B cell (primary cell): ENCODE data around the gene BST1. TPM values are rescaled to one million over a fixed set of nuclear protein-coding genes. Genes with fewer than 3 reads are reported as not detected.

Experiments used
- ATAC-seq: fragments of 200-7000 bp; cut with Tn5 transposase; one replicate; pipeline ENCODE4 v1.10.0; 2021; ENCODE audit warnings: low read depth, mild to moderate bottlenecking, moderate number of reproducible peaks, moderate library complexity
- CTCF ChIA-PET: fragments of 350-600 bp; sonication (Branson Sonifier 250); formaldehyde crosslinking; loops from one replicate; lab custom pipeline; 2021; ENCODE audit warnings: antibody characterized with exemption, inconsistent platforms; lab: Charles Lee
- POLR2A ChIA-PET: fragments of 350-600 bp; sonication (Branson Sonifier 250); formaldehyde crosslinking; loops from one replicate; lab custom pipeline; 2021; ENCODE audit warnings: antibody characterized with exemption; lab: Charles Lee
- DNase-seq: peaks from one replicate; pipeline ENCODE4 v3.0.0; 2013
- H2AFZ ChIP-seq: 2 replicates; pipeline ENCODE4 v1.6.1; 2012; ENCODE audit warnings: mild to moderate bottlenecking, low read depth, low read length; ENCODE audit not compliant: insufficient read depth, poor library complexity, severe bottlenecking
- H3K27ac ChIP-seq, 2 donors: 1 replicate in 1 of 2; 2 replicates in 1 of 2; pipeline ENCODE4 v1.5.1; 2012 to 2013; ENCODE audit warnings: low read length in 2 of 2, mild to moderate bottlenecking in 2 of 2, moderate library complexity in 1 of 2
- H3K27me3 ChIP-seq, 4 experiments: fragments of 200-600 bp in 1 of 4; sonication (generic) in 1 of 4; replicated peaks in 1 of 4; 1 replicate in 2 of 4; 2 replicates in 2 of 4; pipeline versions ENCODE4 v1.6.1 to v1.7.0; 2013 to 2016; ENCODE audit warnings: low read length in 3 of 4, mild to moderate bottlenecking in 2 of 4, mixed read lengths in 1 of 4, moderate library complexity in 1 of 4; ENCODE audit not compliant: insufficient read depth in 4 of 4, control insufficient read depth in 3 of 4; ENCODE audit errors: control extremely low read depth in 1 of 4
- H3K36me3 ChIP-seq, 2 experiments: replicated peaks in 1 of 2; 1 replicate in 1 of 2; 2 replicates in 1 of 2; pipeline versions ENCODE4 v1.6.1 to v1.7.1; 2013; ENCODE audit warnings: low read length in 1 of 2; ENCODE audit not compliant: insufficient read depth in 2 of 2, control insufficient read depth in 1 of 2; ENCODE audit errors: control extremely low read depth in 1 of 2, extremely low read depth in 1 of 2
- H3K4me1 ChIP-seq, 2 donors: fragments of 200-600 bp in 1 of 2; sonication (generic) in 1 of 2; 1 replicate in 1 of 2; 2 replicates in 1 of 2; pipeline versions ENCODE4 v1.5.1 to v1.6.1; 2013 to 2017; ENCODE audit warnings: low read length in 2 of 2; ENCODE audit not compliant: control insufficient read depth in 2 of 2, insufficient read depth in 2 of 2
- H3K4me2 ChIP-seq: replicated peaks from 2 replicates; pipeline ENCODE3; 2012; ENCODE audit warnings: mild to moderate bottlenecking, low read depth, low read length; ENCODE audit not compliant: poor library complexity, severe bottlenecking
- H3K4me3 ChIP-seq, 5 experiments: fragments of 200-600 bp in 1 of 5; sonication (generic) in 1 of 5; 1 replicate in 3 of 5; 2 replicates in 2 of 5; pipeline versions ENCODE4 v1.5.1 to v1.7.0; 2011 to 2016; ENCODE audit warnings: low read length in 4 of 5, mild to moderate bottlenecking in 4 of 5, low read depth in 2 of 5, control low read depth in 1 of 5, moderate library complexity in 1 of 5; ENCODE audit not compliant: insufficient read depth in 1 of 5; ENCODE audit errors: control extremely low read depth in 1 of 5, extremely low read depth in 1 of 5
- H3K79me2 ChIP-seq: fragments of 200-600 bp; sonication (generic); one replicate; pipeline ENCODE4 v1.6.0; 2016; ENCODE audit warnings: low read length; ENCODE audit not compliant: control insufficient read depth, insufficient read depth
- H3K9ac ChIP-seq: fragments of 200-600 bp; sonication (generic); 2 replicates; pipeline ENCODE4 v1.6.1; 2017; ENCODE audit warnings: mild to moderate bottlenecking, low read length, moderate library complexity
- H3K9me3 ChIP-seq, 3 donors: one replicate each; pipeline versions ENCODE4 v1.6.1 to v1.7.1; 2013; ENCODE audit warnings: low read length in 2 of 3; ENCODE audit not compliant: control insufficient read depth in 2 of 3, insufficient read depth in 1 of 3; ENCODE audit errors: control extremely low read depth in 1 of 3
- H4K20me1 ChIP-seq: 2 replicates; pipeline ENCODE4 v1.6.0; 2012; ENCODE audit warnings: mild to moderate bottlenecking, low read length; ENCODE audit not compliant: insufficient read depth, control insufficient read depth, poor library complexity, severe bottlenecking
- H3K27ac Mint-ChIP-seq: one replicate; pipeline ENCODE4 v1.8.0; 2021; ENCODE audit warnings: mixed read lengths
- H3K27me3 Mint-ChIP-seq: one replicate; pipeline ENCODE4 v1.8.0; 2021; ENCODE audit warnings: mixed read lengths
- H3K4me1 Mint-ChIP-seq: one replicate; pipeline ENCODE4 v1.8.0; 2021; ENCODE audit warnings: mixed read lengths
- H3K4me3 Mint-ChIP-seq: one replicate; pipeline ENCODE4 v1.8.0; 2021; ENCODE audit warnings: mixed read lengths
- H3K9me3 Mint-ChIP-seq: one replicate; pipeline ENCODE4 v1.8.0; 2022; ENCODE audit warnings: mixed read lengths; ENCODE audit not compliant: insufficient read depth
- CTCF ChIP-seq: fragments of 200-600 bp; IDR thresholded peaks from one replicate; pipeline ENCODE4 v1.8.0; 2022; ENCODE audit warnings: antibody characterized with exemption, mild to moderate bottlenecking
- EZH2 ChIP-seq: IDR thresholded peaks from 2 replicates; pipeline ENCODE4 v1.6.1; 2012; ENCODE audit warnings: borderline replicate concordance, low read depth, mild to moderate bottlenecking, moderate library complexity, low read length; ENCODE audit not compliant: insufficient read depth, poor library complexity, severe bottlenecking
- WGBS: methylation state at CpG from one replicate; pipeline ENCODE4 v1.1.5; 2013; ENCODE audit warnings: missing lambda C conversion rate; ENCODE audit not compliant: insufficient coverage; 5-methylcytosine and 5-hydroxymethylcytosine counted together
- intact Hi-C: fragments of 100-400 bp; cut with micrococcal nuclease; formaldehyde crosslinking; loops from one replicate; pipeline ENCODE4 v1.10.0; 2022
- polyA plus RNA-seq: library from polyadenylated mRNA; depleted of rRNA; stranded (reverse); fragments of >200 nt; gene quantifications from 2 replicates; pipeline ENCODE4 v1.2.3, GENCODE V29; 2012
- total RNA-seq, 2 donors: library from RNA; stranded (reverse); fragments of 120-200 nt in 1 of 2; gene quantifications; 1 replicate in 1 of 2; 2 replicates in 1 of 2; pipeline versions ENCODE4 v1.2.3 to v1.2.4, GENCODE V29; 2013 to 2022

BST1 gene
- total and polyA plus RNA-seq, 2 donors (not counting 1 experiment from before 2014, with no cell fraction given) = 0.32 to 1.00 TPM

- Histone ChIP-seq H3K27ac (no peak overlapping the region), H4K20me1 (no peaks in the 10 kb centered on the region), H3K4me1 (no peaks in the 10 kb centered on the region), H3K9ac (no peak overlapping the region), H2AFZ (no peak overlapping the region), H3K79me2 (peaks cover 10% of the 10 kb centered on the region), H3K4me2 (no peak overlapping the region), H3K36me3 (peaks cover 3 to 23% of the 10 kb centered on the region in 2 experiments), H3K4me3 (no peak overlapping the region), H3K27me3 (no peaks in the 10 kb centered on the region), H3K9me3 (no peaks in the 10 kb centered on the region)
- Mint-ChIP-seq H3K27me3 (no peaks in the 10 kb centered on the region), H3K27ac (no peak overlapping the region), H3K9me3 (no peaks in the 10 kb centered on the region), H3K4me1 (peaks cover 5% of the 10 kb centered on the region), H3K4me3 (no peak overlapping the region)
- ATAC-seq (no peak), DNase-seq (no peak)
- TF ChIP-seq EZH2 (no peak), CTCF (no peak)
- intact Hi-C loops = no loop called here
- WGBS = no CpG with 5 or more reads among the region's 5 CpGs
- ChIA-PET POLR2A (no interaction called here), CTCF (no interaction called here)
Observed at GRCh38 chr4:15688051-15688450, 14.8 kb upstream of the BST1 start.

- Histone ChIP-seq H3K9me3 (no peaks in the 10 kb centered on the region), H3K27me3 (no peaks in the 10 kb centered on the region), H3K79me2 (no peaks in the 10 kb centered on the region), H3K36me3 (peaks cover 3 to 23% of the 10 kb centered on the region in 2 experiments), H3K4me2 (no peak overlapping the region), H2AFZ (no peak overlapping the region), H3K9ac (no peak overlapping the region), H3K27ac (no peak overlapping the region), H3K4me1 (no peaks in the 10 kb centered on the region), H3K4me3 (peak overlapping the region in 1 of 5 experiments; percentile 30), H4K20me1 (no peaks in the 10 kb centered on the region)
- ATAC-seq (no peak), DNase-seq (no peak)
- 83% methylated on average over 1 of the region's 2 CpGs for WGBS
- CTCF ChIA-PET = interaction anchor here (0.6 kb wide), 1 partner anchor 671 kb away, joined by 3 read pairs; no protein-coding TSS in a partner anchor
- H3K27ac Mint-ChIP-seq = no peak overlapping the region
- intact Hi-C loops = no loop called here
- POLR2A ChIA-PET = no interaction called here
- peaks cover 4% of the 10 kb centered on the region for H3K4me1 Mint-ChIP-seq
- H3K27me3 Mint-ChIP-seq = no peaks in the 10 kb centered on the region
- TF ChIP-seq CTCF (no peak), EZH2 (no peak)
- H3K4me3 Mint-ChIP-seq = no peak overlapping the region
- no peaks in the 10 kb centered on the region for H3K9me3 Mint-ChIP-seq
Observed at GRCh38 chr4:15689540-15689939, 13.3 kb upstream of the BST1 start.
